Measurements from ENCODE around the gene CLEC20A.
"Not testable (repeated sequence)": the region's sequence is repeated elsewhere in the genome, so short reads cannot be mapped to it uniquely, and the experiment has no call there.

The CLEC20A gene

DNA sequence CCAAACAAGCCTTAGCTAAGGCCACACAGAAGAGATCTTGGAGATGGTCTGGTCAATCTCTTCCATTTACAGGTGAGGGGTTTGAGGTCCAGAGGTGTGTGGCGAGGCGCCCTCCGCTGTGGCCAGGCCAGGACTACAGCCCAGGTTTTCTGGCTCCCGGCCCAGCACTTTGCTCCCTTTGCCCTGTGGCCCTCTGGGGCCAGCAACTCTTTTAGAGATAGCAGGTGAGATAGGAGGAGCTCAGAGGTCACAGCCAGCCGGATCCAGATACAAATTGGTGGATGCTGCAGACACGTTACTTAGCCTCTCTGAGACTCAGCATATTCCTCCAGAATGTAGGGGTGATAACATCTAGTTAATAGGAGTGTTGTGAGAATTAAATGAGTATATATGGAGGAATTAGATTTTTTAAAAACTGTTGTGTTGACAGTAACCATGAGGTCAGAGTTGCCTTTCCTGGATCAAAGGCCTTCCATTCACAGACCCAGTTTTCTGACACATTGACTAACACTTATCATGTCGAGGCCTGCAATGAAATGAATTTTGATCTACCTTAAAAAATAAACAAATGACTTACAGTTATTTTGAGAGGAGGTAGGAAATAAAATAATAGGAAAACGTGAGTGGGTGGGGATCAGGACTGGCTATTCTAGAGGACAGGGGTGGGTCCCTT is 32.7 kb upstream of the CLEC20A start:
- in situ Hi-C loops (cut with MboI; ENCODE audit: low sequenced_read_pairs): no loop called here

DNA sequence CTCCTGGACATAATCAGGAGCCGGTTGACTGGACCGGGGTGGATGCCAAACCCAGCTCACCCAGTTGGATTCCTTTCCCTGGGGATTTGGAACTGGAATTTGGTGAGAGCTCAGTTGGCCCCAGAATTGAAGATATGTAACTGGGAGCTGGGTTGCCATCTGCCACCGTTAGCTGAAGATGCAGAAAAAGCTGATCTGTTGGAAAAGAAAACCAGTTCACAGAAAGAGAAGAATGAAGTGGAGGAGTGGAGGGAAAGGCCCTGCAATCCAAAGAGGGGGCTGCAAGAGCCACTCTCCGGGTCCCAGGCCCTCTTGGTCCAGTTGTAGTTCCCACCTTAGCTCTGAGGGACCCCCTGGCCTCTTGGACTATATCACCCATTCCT is 32.2 kb upstream of the CLEC20A start:
- in situ Hi-C loops (cut with MboI; ENCODE audit: low sequenced_read_pairs): no loop called here

DNA sequence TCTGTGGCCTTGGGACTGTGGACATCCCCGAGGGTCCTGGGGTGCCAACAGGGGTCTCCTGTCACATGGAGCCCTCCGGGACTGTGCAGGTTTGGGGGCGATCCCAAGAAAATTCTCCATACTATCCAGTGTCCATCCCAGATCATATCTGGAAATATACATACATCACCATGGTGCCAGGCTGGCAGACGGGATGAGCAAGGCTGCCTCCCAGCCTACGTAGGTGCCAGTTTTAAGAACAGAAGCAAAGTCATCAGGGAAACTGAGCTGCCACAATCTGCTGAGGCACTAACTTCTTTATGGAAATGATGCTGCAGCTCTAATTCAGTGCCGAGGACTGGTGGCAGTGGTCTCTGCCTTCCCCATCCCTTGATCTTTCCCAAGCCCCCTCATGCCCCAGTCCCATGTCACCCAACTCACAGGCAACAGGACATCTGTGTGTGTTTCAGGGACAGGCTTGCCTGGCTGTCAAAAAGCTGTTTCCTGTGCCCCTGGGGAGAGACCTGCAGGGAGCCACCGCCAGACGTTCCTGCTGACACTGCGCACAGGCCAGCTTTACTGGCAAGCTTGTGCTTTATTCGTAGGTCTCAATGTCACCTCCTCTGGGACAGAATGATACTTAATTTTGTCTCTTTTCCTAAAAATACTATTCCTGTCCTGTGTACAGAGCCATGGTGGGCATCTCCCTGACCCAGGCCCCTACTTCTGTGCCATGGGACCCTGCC is 31.6 kb upstream of the CLEC20A start:
- in situ Hi-C loops (cut with MboI; ENCODE audit: low sequenced_read_pairs): no loop called here

DNA sequence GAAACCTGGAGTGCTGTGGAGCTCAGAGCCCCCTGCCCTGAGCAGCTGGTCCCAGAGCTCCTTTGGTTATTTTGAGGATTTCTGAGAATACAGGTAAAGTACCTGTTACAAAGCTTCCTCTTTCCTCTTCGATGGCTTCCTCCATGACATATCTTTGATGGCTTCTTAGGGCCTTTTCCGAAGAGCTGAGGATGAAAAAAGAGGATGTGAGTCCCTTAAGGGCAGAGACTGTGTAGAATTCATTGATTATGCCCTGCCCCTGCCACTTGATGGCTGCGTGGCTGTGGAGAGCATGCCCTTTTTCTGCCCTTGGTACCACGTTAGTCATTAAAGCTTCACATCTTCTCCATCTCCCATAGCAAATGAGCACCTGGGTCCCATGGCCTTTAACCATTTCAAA is 30.4 kb upstream of the CLEC20A start:
- in situ Hi-C loops (cut with MboI; ENCODE audit: low sequenced_read_pairs): no loop called here

DNA sequence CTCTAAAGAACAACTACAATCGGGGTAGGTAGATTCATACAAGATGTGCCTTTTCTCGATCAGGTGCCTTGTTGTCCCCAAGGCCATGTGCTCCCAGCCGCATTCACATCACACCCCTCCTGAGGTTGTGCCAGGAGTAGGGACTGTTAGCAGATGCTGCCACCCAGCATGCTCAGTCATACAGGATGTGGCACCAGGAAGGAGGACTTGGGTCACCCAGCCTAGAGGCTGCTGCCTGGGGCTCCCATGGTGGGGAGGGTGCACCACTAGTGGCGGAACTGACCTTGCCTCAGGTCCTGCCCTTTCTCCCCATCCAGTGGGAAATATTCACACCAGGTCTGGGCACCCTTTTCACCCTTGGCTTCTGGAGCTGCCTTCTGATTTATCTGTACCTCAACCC is 24.5 kb upstream of the CLEC20A start:
- in situ Hi-C loops (cut with MboI; ENCODE audit: low sequenced_read_pairs): no loop called here

DNA sequence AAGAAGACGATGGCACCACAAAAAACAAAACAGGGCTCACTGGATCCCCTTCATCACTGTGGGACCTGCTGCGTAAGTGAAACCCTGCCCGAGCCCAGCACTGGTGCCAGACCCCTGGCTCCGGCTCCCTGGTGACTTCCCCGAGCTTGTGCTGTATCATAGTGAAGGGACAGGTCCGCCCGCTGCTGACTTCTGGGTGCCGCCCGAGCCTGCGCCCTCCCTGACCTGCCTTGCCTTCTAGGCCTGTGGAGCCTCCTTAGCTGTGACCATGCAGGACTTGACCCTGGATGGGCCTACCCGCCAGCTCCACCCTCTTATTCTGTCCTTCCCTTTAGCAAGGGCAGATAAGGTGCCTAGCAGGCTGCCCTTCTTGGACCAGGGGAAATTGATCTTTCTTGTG is 24.0 kb upstream of the CLEC20A start:
- in situ Hi-C loops (cut with MboI; ENCODE audit: low sequenced_read_pairs): no loop called here

DNA sequence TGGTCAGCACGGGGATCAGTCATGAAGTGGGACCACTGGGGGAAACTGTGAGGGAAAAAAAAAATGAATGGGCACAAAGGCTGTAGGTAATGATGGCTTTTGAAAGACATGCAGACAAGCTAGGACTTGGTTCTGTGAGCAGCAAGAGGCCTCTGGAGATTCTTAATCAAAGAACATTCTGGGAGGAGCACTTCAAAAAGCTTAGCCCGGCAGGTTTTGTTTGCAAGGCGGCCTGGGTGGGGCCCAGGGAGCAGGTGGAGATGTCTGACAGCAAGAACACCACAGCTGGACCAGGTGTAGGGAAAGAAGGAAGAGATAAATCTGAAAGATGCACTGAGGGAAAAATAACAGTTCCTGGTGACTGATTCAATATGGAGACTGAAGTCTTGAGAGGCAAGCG is 22.1 kb upstream of the CLEC20A start:
- in situ Hi-C loops (cut with MboI; ENCODE audit: low sequenced_read_pairs): no loop called here

DNA sequence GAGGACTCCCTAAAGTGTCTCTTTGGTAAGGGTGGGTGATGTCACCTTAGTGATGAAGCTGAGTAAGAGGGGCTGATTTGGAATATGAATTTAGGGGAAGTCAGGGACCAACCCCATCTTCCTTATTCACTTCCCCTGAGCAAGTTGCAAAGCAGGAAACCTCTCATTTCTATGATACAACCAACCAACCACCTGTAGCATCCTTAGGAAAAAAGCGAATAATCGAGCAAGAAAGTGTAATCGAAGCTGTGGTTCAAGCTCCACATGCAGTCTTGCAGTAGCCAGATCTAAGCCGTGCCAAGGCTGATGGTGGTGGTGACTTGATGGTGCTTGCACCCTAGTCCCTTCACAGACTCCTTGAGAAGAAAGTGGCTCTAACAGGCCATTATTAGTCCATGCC is 19.3 kb upstream of the CLEC20A start:
- in situ Hi-C loops (cut with MboI; ENCODE audit: low sequenced_read_pairs): no loop called here

DNA sequence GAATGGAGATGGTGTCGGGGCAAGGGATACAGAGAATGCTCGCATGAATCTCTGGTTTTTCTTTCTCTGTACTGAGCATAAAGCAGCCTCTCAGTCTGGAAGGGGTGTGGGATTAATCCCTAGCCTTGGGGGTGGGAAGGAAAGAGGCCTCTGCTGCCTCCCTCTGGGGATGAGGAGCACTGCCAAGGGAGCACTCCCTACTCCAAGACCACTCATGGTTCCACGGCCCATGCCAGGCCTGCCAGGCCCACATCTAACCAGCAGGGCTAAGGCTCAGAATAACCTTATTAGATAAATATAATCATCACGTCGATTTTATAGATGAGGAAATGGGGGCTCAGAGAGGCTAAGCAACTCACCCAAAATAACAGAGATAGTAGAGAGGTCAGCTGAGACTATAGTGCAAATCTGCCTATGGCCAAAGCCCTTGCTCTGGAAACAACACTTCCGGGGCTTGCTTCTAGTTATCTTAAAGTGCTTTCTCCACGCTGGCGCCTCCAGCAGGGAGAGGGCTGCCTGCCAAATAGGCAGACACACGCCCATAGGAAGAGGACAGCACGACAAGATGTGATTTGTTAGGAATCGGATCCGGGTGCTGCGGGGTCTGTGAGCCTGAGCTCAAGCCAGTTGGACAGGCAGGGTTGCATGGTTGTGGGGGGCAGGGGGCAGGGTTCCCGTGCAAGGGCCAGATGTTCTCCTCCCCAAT is 16.7 kb upstream of the CLEC20A start:
- in situ Hi-C loops (cut with MboI; ENCODE audit: low sequenced_read_pairs): no loop called here

DNA sequence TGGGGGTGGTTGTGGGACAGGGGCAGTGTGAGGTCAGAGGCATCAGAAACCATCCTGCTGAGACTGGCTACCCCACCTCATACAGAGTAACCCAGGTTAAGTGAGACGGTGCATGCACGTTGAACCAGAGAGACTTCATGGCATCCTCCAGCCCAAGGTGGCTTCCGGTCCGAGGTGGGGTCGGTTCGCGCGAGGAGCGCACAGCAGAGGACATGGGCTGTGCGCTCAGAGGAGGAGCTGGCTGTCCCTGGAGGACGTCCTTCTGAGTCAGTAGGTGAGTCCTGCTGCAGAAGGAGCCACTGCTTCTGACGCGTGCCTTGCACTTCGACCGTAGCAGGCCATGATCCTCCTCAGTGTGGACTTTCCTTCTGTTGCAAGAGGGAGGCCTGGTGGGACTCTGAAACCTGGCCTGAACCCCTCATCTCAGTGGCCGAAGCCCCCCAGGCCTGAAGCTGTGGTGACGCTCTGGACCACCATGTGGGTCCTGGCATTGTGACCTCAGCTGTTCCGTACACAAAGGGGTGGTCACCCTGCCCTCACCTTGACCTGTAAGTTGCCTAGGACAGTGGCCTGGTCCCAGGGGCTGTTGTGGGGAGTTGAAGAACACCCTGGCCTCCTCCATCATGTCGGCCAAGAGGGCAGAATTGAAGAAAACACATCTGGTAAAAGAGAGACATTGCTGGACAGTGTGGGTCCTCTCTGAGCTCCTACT is 16.0 kb upstream of the CLEC20A start, which contains the start of gene TEX35:
TEX35 (plus strand) TSS at position 544 of the 712 bp plus-strand sequence; CDS start at position 624, 80 bp downstream.
- in situ Hi-C loops (cut with MboI; ENCODE audit: low sequenced_read_pairs): no loop called here

DNA sequence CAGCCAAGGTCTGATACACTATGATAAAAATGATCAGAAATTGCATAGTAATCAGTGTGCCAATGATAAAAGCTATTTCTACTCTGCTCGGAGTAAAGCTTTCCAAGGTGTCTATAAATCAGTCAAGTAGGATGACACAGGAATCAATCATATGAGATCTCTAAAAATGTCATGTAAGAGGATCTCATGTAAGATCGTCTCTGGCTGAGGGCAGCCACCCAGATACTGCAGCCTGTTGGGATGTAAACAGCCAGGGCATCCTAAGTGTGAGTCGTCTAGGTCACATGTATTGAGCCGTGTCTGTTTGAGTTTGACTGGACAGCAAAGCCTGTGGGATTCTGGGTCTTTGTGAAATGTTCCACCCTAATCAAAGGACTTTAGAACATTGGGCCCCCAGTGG is 13.4 kb upstream of the CLEC20A start:
- in situ Hi-C loops (cut with MboI; ENCODE audit: low sequenced_read_pairs): no loop called here

DNA sequence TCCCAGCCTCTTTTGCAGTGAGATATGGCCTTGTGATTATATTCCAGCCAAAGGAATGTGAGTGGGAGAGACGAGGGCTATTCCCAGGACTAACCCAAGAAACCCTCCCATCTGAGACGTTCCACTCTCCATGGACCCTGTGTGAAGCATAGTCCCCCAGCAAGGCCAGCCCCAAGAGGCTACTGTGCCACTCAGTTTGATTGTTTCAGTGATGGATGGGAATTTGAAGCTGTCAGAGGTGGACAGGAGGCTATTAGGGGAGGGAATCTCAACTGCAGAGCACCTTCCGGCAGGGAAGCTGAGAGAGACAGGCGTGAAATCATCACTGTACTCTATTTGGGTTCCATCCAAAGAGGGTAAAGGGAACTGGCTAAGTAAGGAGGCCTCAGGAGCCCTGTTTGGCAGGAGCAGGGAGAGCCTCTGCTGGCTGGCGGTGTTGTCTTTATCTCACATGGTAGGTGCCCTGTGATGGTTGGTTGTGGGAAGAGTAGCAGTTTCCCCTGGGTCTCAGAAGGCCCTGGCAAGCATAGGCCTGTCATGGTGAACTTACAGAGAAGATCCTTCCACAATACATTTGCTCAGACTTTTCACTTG is 12.7 kb upstream of the CLEC20A start:
- in situ Hi-C loops (cut with MboI; ENCODE audit: low sequenced_read_pairs): no loop called here

DNA sequence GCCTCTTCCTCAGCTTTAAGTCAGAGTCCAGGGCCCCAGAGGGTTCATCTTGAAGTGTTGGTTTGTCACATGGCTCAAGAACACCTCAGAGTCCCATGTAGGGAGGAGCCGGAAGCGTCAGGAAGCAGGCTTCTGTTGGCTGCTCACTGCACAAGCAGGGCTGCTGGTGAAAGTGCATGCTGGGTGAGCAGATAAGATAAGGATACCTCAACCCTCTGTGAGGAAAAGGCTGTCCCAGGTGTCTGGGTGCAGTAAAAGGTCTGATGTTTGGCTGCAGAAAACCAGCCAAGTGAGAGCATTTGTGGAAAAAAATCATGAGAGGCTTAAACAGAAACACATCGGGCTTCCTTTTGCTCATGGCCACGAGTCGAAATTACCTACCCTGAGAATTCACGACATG is 9.9 kb upstream of the CLEC20A start:
- in situ Hi-C loops (cut with MboI; ENCODE audit: low sequenced_read_pairs): no loop called here

DNA sequence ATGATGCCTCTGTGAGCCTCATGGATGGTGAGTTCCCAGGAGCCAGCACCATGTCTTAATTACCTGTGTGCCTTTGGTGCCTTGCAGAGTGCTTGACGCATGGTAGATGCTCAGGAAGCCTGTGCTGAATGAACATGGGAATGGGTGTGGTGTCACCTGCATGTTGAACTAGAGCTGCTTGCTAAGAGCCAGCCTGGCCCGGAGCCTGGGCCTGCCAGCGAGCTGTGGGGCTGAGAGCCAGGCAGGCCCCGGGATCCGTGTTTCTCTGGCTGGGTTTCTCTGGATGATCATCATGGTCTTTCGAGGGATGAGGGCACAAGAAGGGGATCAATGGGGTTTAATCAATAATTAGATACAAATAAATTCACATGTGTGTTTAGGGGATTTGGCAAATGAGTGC is 9.4 kb upstream of the CLEC20A start:
- in situ Hi-C loops (cut with MboI; ENCODE audit: low sequenced_read_pairs): no loop called here

DNA sequence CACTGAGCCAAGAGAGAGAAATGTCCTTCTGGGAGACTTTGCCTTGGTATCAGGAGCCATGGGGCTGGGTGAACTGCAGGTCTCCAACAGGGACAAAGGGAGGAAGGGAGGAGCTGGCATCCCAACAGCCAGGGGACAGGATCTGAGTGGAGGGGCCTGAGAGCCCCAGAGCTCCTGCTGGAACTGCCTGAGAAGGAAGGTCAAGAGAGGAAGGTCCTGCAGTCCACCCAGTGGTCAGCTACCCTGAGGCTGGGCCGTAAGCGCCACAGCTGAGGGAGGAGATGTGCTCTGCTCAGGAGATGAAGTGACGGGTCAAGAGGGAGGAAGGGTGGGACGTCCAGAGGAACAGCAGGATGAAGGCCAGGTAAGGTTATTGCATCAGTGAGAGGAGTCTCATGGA is 7.5 kb upstream of the CLEC20A start:
- in situ Hi-C loops (cut with MboI; ENCODE audit: low sequenced_read_pairs): no loop called here

DNA sequence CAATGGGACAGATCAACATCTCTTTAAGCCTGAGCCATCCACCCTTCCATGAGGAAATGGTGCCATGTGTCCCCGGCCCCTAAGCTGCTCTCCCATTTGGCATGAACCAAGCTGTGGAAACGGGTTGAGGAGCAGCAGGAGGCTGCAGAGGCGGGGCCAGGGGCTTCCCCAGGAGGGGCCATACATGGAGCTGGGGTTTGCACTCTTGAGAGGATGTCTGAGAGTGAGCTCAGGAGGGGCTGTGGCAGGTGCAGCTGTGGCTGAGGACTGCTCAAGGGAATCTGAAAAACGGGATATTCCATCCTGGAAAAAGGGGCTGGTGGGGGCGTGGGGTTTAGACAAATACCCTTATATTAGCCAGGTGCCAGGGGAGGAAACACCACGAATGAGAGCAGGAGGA is 7.1 kb upstream of the CLEC20A start:
- in situ Hi-C loops (cut with MboI; ENCODE audit: low sequenced_read_pairs): no loop called here

DNA sequence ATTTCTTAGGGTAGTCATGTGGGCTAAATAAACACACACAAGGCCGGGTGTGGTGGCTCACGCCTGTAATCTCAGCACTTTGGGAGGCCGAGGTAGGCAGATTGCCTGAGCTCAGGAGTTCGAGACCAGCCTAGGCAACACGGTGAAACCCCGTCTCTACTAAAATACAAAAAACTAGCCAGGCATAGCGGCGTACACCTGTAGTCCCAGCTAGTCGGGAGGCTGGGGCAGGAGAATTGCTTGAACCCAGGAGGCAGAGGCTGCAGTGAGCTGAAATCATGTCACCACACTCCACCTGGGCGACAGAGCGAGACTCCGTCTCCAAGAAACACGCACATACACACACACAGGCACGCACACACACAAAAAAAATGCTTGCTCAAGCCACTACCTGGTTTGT is 6.6 kb upstream of the CLEC20A start:
- in situ Hi-C loops (cut with MboI; ENCODE audit: low sequenced_read_pairs): not testable (repeated sequence)

DNA sequence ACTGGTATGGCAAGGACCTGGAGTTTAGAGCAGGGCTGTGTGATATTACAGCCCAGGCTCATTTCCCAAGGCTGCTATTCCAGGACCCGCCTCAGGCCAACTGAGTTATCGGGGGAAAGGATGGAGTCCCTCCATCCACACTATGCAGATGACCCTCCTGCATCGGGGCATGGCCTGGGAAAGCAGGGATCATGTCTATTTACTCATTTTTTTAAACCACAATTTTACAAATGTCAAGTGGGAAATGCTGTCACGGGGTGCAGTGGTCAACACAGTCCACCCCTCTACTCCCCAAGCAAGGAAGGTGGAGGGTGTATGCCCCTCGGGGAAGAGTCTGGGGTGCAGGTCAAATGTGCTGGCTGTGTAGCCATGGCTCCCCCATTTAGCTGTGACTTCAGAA is 6.1 kb upstream of the CLEC20A start:
- in situ Hi-C loops (cut with MboI; ENCODE audit: low sequenced_read_pairs): no loop called here

DNA sequence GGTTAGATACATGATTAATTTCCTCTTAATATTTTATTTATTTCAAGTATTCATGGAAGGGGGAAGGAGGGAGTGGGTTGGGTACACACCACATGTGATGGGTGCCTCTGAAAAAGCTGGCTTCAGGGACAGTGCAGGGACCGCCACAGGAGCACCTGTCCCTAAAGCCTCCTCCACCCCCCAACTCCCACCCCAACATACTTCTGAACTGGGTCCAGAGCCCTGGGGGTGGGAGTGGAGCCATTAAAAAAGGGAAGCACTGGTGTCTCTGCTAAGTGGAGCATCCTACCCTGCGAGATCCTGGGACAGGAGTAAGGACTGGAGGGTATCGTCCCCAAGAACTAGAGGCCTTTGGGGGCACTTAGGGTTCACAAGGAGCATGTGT is 5.6 kb upstream of the CLEC20A start:
- in situ Hi-C loops (cut with MboI; ENCODE audit: low sequenced_read_pairs): no loop called here

DNA sequence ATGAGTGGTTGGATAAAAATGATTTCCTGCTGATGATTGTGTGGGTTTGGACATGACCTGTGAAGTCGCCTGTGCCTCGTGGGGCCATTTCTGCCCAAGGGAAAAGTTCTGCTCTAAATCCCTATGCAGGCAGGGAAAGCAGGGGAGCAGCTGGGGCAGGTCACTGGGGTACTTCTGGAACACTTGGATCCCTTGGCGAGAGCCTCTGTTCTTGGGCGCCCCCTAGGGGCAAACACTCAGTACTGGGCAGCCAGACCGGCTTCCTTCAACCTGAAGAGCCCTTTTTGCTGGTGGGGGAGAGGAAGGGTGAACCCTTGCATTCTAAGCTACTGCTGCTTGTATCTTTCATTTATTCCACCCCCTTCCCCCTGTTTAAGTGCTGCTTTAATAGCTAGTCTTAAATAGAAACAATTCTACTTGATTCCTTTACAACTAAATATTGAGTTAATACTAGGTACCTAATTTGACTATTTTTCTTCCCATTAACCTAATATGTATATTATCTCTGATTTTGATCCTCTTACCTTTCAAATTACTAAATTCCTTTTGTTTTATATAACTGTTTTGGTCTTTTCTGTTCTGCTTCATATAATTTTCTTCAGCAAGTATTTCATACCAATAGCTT is 5.1 kb upstream of the CLEC20A start:
- in situ Hi-C loops (cut with MboI; ENCODE audit: low sequenced_read_pairs): no loop called here
